NCI-H345 (cell line): ENCODE data around the gene TMEM120A.

Source experiments
- DNase-seq: peaks from one replicate; lab custom pipeline; 2025; lab: John Stamatoyannopoulos, UW

TMEM120A gene

GRCh38 chr7:75995052-75995471 lies 667 bp upstream of the TMEM120A start:
- no peak for DNase-seq

- no peak for DNase-seq
These were observed 557 bp downstream of the TMEM120A start for GRCh38 chr7:75993689-75994387.

- DNase-seq = no peak
These were observed 2.2 kb downstream of the TMEM120A start for GRCh38 chr7:75992083-75992755.

GRCh38 chr7:75991531-75992082 lies 2.8 kb downstream of the TMEM120A start:
- DNase-seq = no peak

- no peak for DNase-seq
These were observed 4.7 kb downstream of the TMEM120A start for GRCh38 chr7:75989500-75990388.

GRCh38 chr7:75988568-75989499 lies 5.6 kb downstream of the TMEM120A start:
- DNase-seq = no peak

GRCh38 chr7:75987805-75988567 lies 6.4 kb downstream of the TMEM120A start:
- no peak for DNase-seq

- no peak for DNase-seq
These were observed 7.2 kb downstream of the TMEM120A start for GRCh38 chr7:75987026-75987804.

GRCh38 chr7:75986147-75986781 lies 8.1 kb downstream of the TMEM120A start:
- DNase-seq = no peak

- DNase-seq = no peak
These were observed 8.8 kb downstream of the TMEM120A start for GRCh38 chr7:75985518-75986146.

GRCh38 chr7:75985009-75985517 lies 9.3 kb downstream of the TMEM120A start:
- no peak for DNase-seq

- DNase-seq = no peak
These were observed 10.0 kb downstream of the TMEM120A start for GRCh38 chr7:75984130-75985008.

GRCh38 chr7:75983471-75984129 lies 10.8 kb downstream of the TMEM120A start:
- no peak for DNase-seq

- no peak for DNase-seq
These were observed 11.9 kb downstream of the TMEM120A start for GRCh38 chr7:75982306-75983064.

- no peak for DNase-seq
These were observed 12.7 kb downstream of the TMEM120A start for GRCh38 chr7:75981453-75982305.

- DNase-seq = no peak
These were observed 13.3 kb downstream of the TMEM120A start for GRCh38 chr7:75981203-75981452.
